ENCODE results near the gene TOB2.
A peak's percentile ranks its signal among the peaks of the same experiment; 100 is the strongest.
"Not testable (repeated sequence)": the region's sequence is repeated elsewhere in the genome, so short reads cannot be mapped to it uniquely, and the experiment has no call there.

The TOB2 gene

GRCh38 chr22:41468381-41469217, 22.0 kb upstream of the TOB2 start, which contains the start of the genes ACO2 and PHF5A:
ACO2 (plus strand) TSS chr22:41469117; CDS start chr22:41469147, 30 bp downstream.
PHF5A (minus strand) TSS chr22:41468692; CDS start chr22:41468653, 39 bp downstream.
- peak; percentile 98 to 99 (median 99) for DNase-seq

- no peak for DNase-seq
Measured at GRCh38 chr22:41461901-41462300, 15.3 kb upstream of the TOB2 start.

- DNase-seq = not testable (repeated sequence)
Measured at GRCh38 chr22:41460071-41460470, 13.5 kb upstream of the TOB2 start.

GRCh38 chr22:41459431-41459830, 12.8 kb upstream of the TOB2 start:
- DNase-seq = no peak

- no peak for DNase-seq
Measured at GRCh38 chr22:41458161-41458728, 11.6 kb upstream of the TOB2 start.

GRCh38 chr22:41448189-41448808, 1.7 kb upstream of the TOB2 start:
- DNase-seq = peak; percentile 96 to 99 (median 98)

GRCh38 chr22:41447435-41448188, 1.0 kb upstream of the TOB2 start:
- DNase-seq = peak; percentile 71 to 85 (median 77)

- DNase-seq = peak; percentile 17 to 56 (median 31)
Measured at GRCh38 chr22:41446057-41446501, 522 bp downstream of the TOB2 start.

GRCh38 chr22:41445129-41446056, 1.2 kb downstream of the TOB2 start:
- DNase-seq = peak; percentile 31 to 52 (median 45)

- peak; percentile 89 to 95 (median 94) for DNase-seq
Measured at GRCh38 chr22:41444360-41445128, 2.1 kb downstream of the TOB2 start.

- DNase-seq = no peak
Measured at GRCh38 chr22:41442240-41442792, 4.3 kb downstream of the TOB2 start.

GRCh38 chr22:41440511-41440910, 6.1 kb downstream of the TOB2 start:
- not testable (repeated sequence) for DNase-seq

GRCh38 chr22:41437198-41437597, 9.4 kb downstream of the TOB2 start:
- DNase-seq = no peak

GRCh38 chr22:41436322-41437113, 10.1 kb downstream of the TOB2 start:
- DNase-seq = no peak

- no peak for DNase-seq
Measured at GRCh38 chr22:41435560-41435959, 11.0 kb downstream of the TOB2 start.

GRCh38 chr22:41434361-41435003, 12.1 kb downstream of the TOB2 start:
- not testable (repeated sequence) for DNase-seq

- not testable (repeated sequence) for DNase-seq
Measured at GRCh38 chr22:41433480-41433879, 13.1 kb downstream of the TOB2 start.

GRCh38 chr22:41431656-41432055, 14.9 kb downstream of the TOB2 start:
- DNase-seq = no peak

- DNase-seq = no peak
Measured at GRCh38 chr22:41429951-41430332, 16.7 kb downstream of the TOB2 start.
